Measurements from ENCODE around the gene CALML6.

- TF ChIP-seq RFX5 (IDR thresholded peaks at IDR 0.05; ENCODE audit: low read depth, low read length), result no peak
- TF ChIP-seq CTCF (conservative IDR thresholded peaks at IDR 0.05; ENCODE audit: low read depth, low read length), result no peak
- no peak for TF ChIP-seq POLR2A (IDR thresholded peaks at IDR 0.05; ENCODE audit: low read depth, low read length)
- no peak for TF ChIP-seq BHLHE40 (IDR thresholded peaks at IDR 0.05; ENCODE audit: low read depth, low read length)
- TF ChIP-seq MAFK (IDR thresholded peaks at IDR 0.05; ENCODE audit: low read depth, low read length), result no peak
- no peak for TF ChIP-seq NFE2L2 (IDR thresholded peaks at IDR 0.05; ENCODE audit: low read depth, low read length)
- no peak for TF ChIP-seq RAD21 (IDR thresholded peaks at IDR 0.05; ENCODE audit: low read length)
- TF ChIP-seq CHD1 (IDR thresholded peaks at IDR 0.05; ENCODE audit: low read depth, low read length), result no peak
- TF ChIP-seq MXI1 (IDR thresholded peaks at IDR 0.05; ENCODE audit: borderline replicate concordance, low read depth, low read length), result no peak
- no peak for TF ChIP-seq SMC3 (IDR thresholded peaks at IDR 0.05; ENCODE audit: low read depth, low read length)
- no peak for TF ChIP-seq CEBPB (IDR thresholded peaks at IDR 0.05; ENCODE audit: low read depth, low read length)
Observed at GRCh38 chr1:1941211-1941841, 26.3 kb downstream of the CALML6 start.

All from IMR-90 (cell line).